Brain microvascular endothelial cell (primary cell): Measurements from ENCODE around the gene NDUFC2.
A peak's percentile ranks its signal among the peaks of the same experiment; 100 is the strongest.

Source experiments
- DNase-seq: peaks from one replicate; pipeline ENCODE4 v3.0.0-alpha.2; 2020
- H3K27ac ChIP-seq: fragments of 250-450 bp; sonication (Bioruptor Pico); 2 replicates; pipeline ENCODE4 v1.5.1; 2020; ENCODE audit warnings: mild to moderate bottlenecking, moderate library complexity
- H3K27me3 ChIP-seq: fragments of 250-450 bp; sonication (Bioruptor Pico); replicated peaks from 2 replicates; pipeline ENCODE4 v1.5.1; 2020; ENCODE audit warnings: mild to moderate bottlenecking
- H3K36me3 ChIP-seq: fragments of 250-450 bp; sonication (Bioruptor Pico); replicated peaks from 2 replicates; pipeline ENCODE4 v1.5.1; 2020; ENCODE audit warnings: mild to moderate bottlenecking
- H3K4me3 ChIP-seq: 2 replicates; pipeline ENCODE4 v1.5.1; 2011; ENCODE audit warnings: low read depth, mild to moderate bottlenecking, control low read depth, low read length, moderate library complexity
- in situ Hi-C: cut with HindIII; loops from 2 replicates; pipeline ENCODE4 v1.10.0; 2017; ENCODE audit warnings: low sequenced_read_pairs, low pct_ligation_motif_present
- TF ChIP-seq, protein P1 (sequence below): IDR thresholded peaks from 2 replicates; pipeline ENCODE4 v1.5.1; 2011; ENCODE audit warnings: low read depth, mild to moderate bottlenecking, moderate library complexity, low read length, control low read depth, inconsistent platforms; ENCODE audit errors: missing control alignments

The NDUFC2 gene

DNA sequence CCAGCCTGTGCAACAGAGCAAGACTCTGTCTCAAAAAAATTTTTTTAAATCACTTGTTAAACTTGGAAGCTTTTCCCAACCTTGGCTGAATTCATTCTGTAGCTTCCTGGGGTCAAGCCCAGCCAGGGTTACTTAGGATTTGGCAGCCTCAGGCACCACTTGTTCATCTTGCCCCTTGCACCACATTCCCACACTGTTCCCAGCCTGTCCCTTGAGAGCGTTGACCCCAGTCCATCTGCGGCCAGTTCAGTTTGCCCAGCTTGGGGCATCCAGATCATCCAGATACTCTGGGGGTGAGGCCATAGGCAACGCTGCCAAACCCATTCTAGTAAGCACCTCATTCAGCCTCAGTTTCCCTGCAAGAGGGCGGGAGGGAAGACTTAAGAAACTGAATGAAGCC is 24.7 kb downstream of the NDUFC2 start:
- in situ Hi-C loops: no loop called here
- no peak overlapping the region for H3K27ac ChIP-seq
- H3K4me3 ChIP-seq: no peak overlapping the region
- H3K27me3 ChIP-seq: no peaks in the 10 kb centered on the region
- no peak for DNase-seq
- no peaks in the 10 kb centered on the region for H3K36me3 ChIP-seq
- TF ChIP-seq, protein P1, sequence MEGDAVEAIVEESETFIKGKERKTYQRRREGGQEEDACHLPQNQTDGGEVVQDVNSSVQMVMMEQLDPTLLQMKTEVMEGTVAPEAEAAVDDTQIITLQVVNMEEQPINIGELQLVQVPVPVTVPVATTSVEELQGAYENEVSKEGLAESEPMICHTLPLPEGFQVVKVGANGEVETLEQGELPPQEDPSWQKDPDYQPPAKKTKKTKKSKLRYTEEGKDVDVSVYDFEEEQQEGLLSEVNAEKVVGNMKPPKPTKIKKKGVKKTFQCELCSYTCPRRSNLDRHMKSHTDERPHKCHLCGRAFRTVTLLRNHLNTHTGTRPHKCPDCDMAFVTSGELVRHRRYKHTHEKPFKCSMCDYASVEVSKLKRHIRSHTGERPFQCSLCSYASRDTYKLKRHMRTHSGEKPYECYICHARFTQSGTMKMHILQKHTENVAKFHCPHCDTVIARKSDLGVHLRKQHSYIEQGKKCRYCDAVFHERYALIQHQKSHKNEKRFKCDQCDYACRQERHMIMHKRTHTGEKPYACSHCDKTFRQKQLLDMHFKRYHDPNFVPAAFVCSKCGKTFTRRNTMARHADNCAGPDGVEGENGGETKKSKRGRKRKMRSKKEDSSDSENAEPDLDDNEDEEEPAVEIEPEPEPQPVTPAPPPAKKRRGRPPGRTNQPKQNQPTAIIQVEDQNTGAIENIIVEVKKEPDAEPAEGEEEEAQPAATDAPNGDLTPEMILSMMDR: no peak

DNA sequence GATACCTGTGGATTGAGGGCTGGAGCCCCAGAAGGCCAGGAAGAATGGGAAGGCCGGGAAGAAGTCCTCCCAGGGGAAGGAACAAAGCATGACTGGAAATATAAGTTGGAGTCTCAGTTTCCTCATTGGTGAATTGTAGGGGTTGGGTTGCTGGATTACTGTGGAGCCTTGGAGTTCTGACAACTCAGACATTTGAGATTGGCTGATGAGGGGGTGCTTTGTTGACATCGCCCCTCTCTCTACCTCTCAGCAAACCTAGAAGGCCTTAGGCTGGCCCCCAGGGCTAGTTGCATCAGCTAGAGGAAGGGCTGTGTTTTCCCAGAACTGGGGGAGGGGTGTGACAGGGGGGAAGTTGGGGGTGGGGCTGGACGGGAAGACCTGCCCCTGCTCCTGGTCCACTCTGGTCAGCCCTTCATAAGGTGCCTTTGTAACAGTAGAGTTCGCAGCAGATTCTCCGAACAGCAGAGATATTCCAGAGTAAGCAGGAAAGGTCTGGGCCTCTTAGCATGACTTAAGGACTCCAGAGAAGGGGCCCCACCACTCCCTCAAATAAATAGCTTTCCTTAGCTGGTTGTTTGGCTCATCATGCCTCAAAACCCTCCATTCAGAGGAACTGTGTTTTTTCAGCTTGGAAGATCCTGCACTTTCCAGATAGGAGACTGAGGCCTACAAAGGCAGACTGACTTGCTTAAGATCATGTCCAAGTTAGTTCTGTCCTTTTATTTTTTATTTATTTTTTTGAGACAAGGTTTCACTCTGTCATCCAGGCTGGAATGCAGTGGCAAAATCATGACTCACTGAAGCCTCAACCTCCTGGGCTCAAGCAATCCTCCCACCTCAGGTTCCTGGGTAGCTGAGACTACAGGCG is 28.5 kb downstream of the NDUFC2 start:
- in situ Hi-C loops: no loop called here

DNA sequence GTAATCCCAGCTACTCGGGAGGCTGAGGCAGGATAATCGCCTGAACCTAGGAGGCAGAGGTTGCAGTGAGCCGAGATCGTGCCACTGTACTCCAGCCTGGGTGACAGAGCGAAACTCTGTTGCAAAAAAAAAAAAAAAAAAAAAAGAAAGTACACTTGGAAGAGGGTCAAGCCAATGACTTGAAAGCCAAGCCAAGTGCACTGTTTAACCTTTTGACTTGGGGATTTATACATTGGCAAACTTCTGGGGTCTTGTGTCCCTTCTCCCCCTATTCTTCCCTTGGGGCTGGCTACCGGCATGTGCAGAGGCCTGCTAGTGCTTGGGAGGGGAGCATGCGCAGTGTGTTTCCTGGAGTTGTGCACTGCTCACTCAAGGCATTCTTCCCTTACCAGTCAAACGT is 30.3 kb downstream of the NDUFC2 start:
- no peak for DNase-seq
- Histone ChIP-seq H3K4me3 (no peak overlapping the region), H3K27me3 (no peaks in the 10 kb centered on the region), H3K36me3 (no peaks in the 10 kb centered on the region), H3K27ac (no peak overlapping the region)
- in situ Hi-C loops: no loop called here
- TF ChIP-seq, protein P1: no peak

More for the DNA sequence above, 28.5 kb downstream of the NDUFC2 start:
- DNase-seq: peak; percentile 60
- Histone ChIP-seq H3K36me3 (no peaks in the 10 kb centered on the region), H3K27ac (peak overlapping the region; percentile 29), H3K27me3 (no peaks in the 10 kb centered on the region), H3K4me3 (no peak overlapping the region)
- TF ChIP-seq, protein P1: no peak

DNA sequence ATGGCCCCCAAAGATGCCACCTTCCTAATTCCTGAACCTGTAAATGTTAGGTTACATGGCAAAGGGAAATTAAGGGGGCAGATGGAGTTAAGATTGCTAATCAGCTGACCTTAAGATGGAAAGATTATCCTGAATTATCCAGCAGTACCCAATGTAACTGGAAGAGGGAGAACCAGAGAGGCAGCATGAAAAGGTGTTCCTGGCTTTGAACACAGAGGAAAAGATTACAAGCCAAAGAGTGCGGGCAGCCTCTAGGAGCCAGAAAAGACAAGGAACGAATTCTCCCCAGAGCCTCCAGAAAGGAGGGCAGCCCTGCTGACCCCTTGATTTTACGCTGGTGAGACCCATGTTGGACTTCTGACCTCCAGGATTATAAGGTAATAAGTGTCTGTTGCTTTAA is 31.1 kb downstream of the NDUFC2 start:
- in situ Hi-C loops: no loop called here
- H3K27ac ChIP-seq: no peak overlapping the region
- TF ChIP-seq, protein P1: no peak
- H3K4me3 ChIP-seq: no peak overlapping the region
- no peak for DNase-seq
- H3K36me3 ChIP-seq: no peaks in the 10 kb centered on the region
- no peaks in the 10 kb centered on the region for H3K27me3 ChIP-seq

DNA sequence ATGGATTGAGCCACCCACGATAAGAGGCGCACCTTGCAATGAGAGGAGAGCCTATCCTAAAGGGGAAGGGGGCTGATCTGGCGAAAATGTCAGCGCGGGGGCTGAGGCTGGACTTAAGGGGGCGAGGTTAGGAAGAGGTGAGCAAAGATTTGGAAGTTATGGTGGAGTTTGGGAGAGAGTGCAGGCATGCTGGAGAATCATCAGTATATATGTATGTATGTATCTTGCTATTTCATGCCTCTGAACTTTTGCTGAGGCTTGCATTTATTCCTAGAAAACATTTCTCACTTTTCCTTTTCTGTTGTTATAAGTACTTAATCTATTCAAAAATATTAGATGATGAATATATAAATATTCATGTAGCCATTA is 33.2 kb downstream of the NDUFC2 start:
- H3K27me3 ChIP-seq: no peaks in the 10 kb centered on the region
- no peak overlapping the region for H3K27ac ChIP-seq
- in situ Hi-C loops: no loop called here
- TF ChIP-seq, protein P1: no peak
- H3K4me3 ChIP-seq: no peak overlapping the region
- H3K36me3 ChIP-seq: no peaks in the 10 kb centered on the region
- DNase-seq: no peak
